Muscle of back (tissue), 11 donors: Measurements from ENCODE around the gene INPP4A. TPM values are rescaled to one million over a fixed set of nuclear protein-coding genes. Genes with fewer than 3 reads are reported as not detected.

ENCODE experiments used
- DNase-seq, 3 donors: peaks; one replicate each; pipeline versions ENCODE4 v3.0.0 to v3.0.0-alpha.2; 2013
- polyA plus RNA-seq, 10 donors: library from polyadenylated mRNA; unstranded; fragments of 120-200 nt; gene quantifications; one replicate each; pipeline ENCODE4 v1.2.1, GENCODE V29; 2013; ENCODE audit not compliant: insufficient read length in 10 of 10

Gene INPP4A
- polyA plus RNA-seq, 10 donors, result 9.9 to 15.7 (median 14.0) TPM

DNA sequence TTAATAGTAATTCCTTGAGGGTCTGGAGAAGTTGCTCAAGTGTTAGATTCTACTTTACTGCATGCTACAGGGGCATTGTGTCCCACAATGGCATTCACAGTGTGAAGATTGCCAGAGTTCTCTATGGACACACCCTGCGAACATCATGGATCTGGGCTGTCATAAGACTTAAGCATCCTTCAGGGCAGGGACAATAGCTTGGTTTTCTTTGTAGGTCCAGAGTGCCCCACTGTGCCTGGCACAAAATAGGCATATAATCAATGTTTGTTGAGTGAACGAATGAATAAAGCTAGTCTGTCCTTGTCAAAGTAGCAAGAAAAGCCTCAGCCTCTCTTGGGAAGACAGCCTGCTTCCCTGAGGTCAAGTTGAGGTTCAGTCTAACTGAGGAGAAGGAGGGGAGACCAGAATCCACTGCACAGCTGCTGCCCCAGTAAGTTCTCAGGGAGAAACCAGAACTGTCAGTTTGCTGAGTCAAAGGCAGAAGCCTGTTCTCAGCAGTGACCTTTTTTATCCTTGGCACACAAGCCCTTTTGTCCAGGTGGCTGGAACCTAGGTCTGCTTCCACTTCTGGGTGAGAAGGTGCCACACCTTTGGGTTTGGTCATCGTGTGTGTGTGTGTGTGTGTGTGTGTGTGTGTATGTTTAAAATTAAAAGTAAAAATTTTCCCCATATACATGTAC is 15.0 kb downstream of the INPP4A start:
- no peak for DNase-seq

DNA sequence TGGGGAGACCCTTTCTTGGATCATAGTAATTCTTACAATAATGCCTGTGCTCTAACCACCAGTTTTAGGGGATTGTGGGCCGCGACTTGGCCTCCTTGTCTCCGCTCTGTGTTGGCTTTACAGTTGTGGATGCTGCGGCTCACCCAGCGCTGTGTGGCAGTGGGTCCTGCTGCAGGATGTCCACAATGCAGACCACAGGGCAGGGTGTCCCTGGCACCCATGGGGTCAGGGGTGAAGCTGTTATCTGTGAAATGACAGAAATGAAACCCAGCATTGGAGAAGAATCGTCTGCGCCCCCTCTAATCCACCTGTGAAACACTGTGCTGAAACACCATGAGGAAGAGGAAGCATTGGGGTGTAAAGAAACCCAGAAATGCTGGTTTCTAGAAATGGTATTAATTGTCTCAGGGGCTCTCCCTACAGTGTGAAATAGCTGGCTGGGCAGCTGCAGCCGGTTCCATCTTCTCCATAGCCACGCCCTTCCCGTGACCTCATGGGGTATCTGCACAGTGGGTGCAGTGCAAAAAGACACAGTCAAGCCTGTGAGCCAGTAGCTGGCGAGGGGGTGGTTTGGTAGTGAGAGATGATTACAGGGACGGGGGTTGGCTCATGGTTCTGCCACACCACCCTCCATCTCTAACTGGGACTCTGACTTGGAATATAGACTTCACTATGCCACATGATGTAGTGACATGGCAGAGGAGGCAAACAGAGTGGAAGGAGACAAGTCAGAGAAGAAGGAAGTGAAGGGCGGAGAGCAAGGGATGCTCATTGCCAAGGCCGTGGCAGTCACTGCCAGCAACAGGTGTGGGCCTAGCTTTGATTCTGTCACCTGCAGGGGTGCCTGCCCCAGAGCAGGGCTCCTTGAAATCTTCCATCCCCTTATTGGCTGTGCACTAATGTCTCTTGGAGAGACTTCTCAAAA is 16.2 kb downstream of the INPP4A start:
- DNase-seq, result no peak

DNA sequence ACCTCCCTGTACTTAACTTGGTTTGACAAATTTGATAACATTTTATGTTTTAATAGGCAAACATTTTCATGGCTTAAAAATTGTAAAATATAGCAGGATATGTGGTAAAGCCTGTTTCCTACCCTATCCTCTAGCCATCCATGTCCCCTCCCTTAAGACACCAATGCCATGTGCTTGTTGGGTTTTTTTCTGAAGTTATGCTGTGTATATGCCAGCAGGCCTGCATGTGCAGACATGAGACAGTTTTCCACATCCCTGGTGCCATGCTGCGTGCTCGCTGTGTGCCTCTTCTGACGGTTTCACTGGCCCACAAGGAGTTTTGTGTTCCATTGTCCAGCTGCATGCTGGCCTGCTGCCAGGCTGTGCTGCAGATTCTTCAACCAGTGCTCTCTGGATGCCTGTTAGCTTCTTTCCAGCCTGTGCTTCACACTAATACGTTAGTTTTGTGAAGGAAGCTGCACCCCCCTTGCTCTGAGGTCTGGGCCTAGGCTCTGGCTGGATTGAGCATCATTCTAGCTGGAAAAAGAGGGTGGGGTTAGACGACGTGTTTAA is 16.9 kb downstream of the INPP4A start:
- DNase-seq, result peak in 2 of 3 donors; percentile 34 to 58

DNA sequence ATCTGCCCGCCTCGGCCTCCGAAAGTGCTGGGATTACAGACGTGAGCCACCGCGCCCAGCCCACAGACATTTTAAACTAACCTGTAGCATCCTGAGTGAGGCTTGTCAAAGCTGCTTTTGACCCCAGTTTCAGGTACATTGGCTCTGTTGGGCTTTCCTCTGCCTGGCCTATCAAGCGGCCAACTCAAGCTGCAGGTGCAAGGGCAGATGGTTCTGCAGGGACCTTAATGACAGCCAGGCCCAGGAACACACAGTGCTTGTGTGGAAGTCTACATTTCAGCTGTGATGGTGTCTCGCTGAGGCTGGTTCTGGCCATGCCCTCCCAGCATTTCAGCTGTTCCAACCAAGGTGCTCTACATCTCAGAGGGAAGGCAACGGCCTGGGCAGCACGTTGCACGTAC is 18.4 kb downstream of the INPP4A start:
- no peak for DNase-seq

DNA sequence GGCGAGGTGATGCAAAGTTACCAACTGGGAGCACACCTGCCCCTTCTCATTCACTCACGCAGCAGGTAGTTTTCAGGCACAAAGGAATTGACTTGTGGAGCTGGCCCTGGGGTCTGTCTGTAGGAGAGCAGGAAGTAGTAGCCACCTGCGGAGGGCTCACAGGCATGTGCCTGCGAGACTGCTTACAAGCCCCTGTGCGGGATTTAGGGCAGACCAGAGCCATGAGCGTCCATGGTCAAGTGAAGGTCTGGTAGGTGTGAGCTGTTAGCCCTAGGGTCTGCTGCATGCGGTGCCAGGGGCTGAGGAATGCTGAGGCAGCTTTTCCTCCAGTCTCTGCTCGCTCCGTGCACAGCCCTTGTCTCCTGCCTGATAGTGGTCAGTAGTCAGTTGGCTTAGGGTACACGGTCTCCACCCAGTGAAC is 18.9 kb downstream of the INPP4A start:
- DNase-seq, result no peak

DNA sequence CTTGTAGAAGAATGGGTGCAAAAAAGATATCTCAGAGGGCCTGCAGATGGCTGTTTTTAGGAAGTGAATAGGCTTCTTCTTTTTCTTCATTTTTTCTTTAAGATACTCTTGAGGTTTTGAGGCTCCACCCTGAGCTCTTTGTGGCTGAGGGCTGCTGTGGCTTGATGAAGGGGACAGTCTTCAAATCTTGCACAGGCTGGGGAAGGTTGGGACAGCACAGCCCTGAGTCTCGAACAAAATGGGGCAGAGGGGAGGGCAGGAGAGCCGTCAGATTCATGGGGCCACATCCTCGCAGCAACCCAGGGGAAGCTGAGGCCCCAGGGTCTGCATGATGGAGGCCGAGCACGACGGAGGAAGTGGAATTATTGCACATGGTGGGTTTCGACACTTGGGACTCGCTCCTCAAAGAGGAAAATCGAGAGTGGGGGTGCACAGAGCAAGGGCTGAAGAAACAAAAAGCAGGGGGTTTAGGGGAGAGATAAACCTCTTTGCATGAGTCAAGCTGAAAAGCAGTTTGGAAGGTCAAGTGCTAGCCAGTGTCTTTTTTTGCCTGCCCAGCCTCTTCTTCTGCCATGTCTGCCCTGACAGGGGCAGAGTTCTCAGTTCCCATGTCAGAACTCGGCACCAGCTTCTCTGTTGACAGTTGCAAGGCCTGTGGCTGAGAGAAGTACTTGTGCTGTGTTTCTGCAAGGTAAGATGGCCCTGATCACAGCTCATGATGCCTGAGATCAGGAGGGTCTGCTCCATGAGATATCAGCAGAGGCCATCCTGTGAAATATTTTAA is 19.5 kb downstream of the INPP4A start:
- no peak for DNase-seq

DNA sequence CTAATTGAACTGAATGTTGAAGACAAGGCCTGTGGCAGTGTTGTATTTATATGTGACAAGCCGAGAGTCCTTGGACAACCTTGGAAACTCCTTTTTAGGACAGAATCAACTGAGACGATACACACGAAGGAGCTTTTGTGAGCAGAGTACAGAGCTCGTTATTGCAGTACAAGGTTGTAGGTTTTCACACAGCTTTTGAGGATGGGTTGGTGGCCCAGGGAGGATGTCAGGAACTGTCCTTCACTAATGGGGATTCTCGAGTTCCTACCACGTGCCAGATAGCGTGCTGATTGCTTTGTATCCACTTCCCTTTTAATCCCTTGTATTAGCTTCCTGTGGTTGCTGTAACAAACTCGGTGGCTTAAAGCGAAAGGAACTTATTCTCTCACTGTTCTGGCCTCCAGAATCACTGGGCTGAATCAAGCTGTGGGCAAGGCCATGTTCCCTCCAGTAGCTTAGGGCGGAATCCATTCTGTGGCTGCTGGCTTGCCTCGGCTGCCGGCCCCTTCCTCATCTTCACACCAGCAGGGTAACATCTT is 20.2 kb downstream of the INPP4A start:
- DNase-seq, result no peak

DNA sequence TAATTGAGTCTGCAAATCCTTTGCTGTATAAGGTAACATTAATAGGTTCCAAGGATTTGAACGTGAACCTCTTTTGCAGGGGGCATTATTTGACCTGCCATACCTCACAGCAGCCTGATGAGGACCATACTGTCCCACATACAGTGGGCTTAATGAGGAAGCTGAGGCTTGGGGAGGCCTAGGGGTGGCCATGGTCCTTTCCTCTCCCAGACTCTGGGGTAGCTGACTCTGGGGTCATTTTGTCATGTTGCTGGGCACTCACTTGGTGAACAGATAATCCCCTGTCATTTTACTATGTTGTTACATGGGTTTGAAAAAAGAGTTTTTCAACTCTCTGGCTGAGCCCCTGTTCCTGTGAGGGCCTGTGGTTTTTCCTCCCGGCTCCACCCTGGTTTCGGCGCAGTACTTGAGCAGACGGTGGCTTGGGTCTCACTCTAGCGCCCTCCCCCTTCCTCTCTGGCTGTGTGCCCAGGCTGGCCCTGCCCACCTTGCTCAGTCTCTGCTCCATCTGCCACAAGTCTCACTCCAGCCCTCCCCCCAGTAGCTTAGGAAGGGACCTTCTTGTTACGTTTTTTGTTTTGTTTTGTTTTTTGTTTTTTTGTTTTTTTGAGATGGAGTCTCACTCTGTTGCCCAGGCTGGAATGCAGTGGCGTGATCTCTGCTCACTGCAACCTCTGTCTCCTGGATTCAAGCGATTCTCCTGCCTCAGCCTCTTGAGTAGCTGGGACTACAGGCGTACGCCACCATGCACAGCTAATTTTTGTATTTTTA is 21.0 kb downstream of the INPP4A start:
- DNase-seq, result peak in 2 of 3 donors; percentile 61 to 70

DNA sequence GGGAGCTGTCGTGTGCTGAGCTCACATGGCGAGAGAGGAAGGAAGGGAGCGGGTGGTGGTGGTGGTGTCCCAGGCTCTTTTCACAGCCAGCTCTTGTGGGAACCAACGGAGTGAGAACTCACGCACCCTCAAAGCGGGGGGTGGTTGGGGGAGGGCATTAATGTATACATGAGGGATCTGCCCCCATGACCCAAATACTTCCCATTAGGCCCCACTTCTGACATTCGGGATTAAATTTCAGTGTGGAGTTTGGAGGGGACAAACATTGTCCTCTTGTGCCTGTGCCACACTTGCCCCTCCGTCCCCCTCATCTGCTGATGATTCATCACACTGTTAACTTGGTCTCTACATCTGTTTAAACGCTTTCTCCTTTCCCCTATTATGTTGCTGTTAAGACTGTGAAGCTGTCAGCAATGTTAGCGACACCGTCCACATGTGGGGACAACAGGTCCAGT is 22.5 kb downstream of the INPP4A start:
- DNase-seq, result no peak

DNA sequence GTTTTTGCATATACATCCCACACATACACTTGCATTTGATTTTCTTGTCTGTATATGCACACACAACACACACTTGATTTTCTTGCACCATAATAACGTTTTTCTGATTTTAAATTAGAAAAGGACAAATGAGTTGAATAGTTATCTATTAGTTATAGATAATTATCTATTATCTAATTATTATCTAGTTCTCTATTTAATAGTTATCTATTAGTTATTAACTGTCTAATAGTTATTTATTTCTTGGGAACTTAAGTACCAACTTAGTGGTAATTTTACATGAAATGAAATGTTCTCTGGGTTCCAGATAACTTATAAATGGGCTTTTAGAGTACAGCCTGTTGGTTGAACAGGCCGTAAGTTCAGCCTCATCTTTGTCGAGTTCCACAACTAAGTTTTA is 23.0 kb downstream of the INPP4A start:
- no peak for DNase-seq

DNA sequence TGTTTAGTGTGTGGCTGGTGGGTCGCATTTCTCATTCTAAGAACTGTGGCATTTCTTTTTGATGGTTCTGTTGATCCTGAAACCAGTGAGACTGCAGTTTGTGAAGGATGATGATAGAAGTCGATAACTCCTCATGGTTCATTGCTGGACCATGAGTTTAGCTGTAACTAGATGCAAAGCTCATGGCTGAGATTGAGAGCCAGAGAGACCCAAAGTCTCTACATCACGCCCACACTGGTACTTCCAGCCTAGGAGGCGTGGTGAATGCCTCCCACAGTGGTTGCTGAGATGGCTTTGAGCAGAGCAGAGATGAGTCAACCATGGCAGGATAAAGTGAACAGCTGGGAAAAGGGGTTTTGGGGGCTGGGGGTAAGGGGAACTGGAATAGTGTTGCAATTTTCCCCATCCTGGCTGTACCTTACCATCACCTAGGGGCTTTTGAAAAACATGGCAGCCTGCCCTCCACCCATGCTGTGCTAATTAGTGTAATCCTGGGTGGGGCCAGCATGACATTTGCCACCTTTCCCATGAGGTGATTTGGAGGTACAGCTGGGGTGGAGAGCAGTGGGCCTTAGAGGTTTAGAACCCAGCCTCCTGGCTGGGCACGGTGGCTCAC is 24.1 kb downstream of the INPP4A start:
- DNase-seq, result no peak

DNA sequence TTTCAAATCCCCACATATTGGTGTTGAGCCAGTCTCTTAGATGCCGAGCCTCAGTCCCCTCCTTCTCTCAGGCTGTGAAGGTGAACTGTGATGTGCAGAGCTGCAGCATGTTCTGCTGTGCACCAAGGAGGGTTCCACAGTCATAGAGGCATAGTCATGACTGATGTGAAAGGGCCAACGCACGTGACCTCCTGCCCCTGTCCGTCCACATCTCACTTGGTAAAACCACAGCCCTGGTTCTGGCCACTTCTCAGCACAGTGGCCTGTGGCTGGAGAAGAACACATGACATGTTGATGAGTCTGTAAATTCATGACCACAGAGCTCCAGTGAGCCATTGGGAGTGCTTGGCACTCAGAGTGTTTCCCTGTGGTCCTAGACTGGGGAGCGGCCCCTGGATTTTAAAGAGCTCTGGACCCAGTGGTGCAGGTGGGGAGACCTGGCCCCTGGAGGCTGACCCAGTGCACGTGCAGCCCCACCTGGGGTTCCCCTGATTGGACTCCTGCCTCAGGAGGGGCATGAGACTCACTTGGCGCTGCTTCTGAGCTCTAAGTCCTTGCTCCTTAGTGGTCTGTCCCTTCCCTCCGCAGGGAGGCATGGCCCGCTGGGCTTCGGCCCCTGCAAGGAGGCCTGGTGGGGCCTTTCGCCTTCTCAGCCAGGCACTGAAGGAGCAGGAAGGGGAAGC is 25.3 kb downstream of the INPP4A start:
- DNase-seq, result no peak

DNA sequence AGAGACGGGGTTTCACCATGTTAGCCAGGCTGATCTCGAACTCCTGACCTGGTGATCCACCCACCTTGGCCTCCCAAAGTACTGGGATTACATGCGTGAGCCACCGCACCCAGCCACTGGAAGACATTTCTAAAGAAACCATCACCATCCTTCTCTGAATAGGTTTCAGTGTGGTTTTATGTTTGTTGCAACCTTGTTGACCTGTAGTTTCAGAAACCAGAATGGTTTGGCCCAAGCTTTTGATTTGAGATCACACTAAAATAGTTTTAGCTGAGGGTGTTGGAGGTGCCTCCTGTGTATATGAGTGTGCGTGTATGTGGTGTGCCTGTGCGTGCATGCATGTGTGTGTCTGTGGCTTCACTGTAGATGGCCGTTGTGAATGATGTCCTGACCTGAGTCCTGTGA is 26.2 kb downstream of the INPP4A start:
- no peak for DNase-seq

DNA sequence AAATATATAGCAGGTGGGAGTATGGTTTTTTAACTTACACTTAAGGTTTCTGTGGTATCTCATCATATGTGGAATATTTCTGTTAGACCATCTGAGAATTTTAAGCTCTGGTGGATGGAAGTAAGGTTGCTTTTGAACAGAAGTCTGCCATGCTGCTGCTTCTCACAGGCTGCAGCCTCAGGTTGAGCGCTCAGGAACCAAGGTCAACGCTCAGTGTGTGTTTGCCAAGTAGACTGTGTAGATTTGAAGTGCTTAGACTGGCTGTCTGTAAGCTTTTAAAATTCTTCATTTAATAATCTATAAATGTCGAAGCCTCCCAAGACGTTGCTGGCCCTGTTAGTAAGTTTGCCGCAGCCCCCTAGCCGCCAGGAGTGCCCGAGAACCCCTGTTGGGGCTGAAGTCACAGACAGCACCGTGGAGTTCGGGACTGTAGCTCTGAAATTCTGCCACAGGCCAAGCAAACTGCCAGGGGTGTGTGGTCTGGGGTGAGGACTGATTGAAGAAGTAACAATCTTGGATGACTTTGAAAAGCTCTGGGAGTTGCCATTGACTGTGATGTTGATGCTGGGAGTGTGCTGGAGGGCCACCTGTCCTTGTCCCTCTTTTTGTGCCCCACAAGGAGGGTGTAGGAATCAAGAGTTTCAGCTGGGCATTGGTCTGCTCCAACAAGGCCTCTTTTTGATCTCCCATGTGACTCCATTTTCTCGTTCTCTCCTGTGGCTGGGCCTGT is 26.9 kb downstream of the INPP4A start:
- no peak for DNase-seq

DNA sequence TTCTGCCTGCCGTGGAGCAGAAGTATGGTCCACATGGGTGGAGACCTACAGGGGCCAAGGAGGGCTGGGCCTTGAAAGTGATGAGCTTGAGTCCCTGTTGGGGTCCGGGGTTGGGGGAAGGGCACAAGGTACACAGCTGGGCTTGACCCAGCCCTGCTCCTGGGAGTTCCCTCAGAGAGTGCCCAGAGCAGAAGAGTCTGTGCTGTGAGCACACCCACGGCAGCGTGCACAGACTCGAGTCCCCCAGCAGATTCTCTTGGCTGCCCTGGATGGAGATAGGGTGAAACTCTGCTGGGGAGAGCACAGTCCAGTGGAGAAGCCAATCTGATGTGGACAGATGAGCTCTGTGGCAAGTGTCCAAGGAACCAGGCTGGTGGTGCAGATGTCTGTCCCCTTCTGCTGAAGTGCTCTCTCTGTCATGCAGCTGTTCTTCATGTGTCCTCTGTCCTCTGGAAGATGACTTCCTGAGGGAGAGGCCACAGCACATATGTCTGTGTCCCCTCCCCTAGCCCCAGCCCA is 27.5 kb downstream of the INPP4A start:
- DNase-seq, result peak; percentile 39 to 56 (median 43)

DNA sequence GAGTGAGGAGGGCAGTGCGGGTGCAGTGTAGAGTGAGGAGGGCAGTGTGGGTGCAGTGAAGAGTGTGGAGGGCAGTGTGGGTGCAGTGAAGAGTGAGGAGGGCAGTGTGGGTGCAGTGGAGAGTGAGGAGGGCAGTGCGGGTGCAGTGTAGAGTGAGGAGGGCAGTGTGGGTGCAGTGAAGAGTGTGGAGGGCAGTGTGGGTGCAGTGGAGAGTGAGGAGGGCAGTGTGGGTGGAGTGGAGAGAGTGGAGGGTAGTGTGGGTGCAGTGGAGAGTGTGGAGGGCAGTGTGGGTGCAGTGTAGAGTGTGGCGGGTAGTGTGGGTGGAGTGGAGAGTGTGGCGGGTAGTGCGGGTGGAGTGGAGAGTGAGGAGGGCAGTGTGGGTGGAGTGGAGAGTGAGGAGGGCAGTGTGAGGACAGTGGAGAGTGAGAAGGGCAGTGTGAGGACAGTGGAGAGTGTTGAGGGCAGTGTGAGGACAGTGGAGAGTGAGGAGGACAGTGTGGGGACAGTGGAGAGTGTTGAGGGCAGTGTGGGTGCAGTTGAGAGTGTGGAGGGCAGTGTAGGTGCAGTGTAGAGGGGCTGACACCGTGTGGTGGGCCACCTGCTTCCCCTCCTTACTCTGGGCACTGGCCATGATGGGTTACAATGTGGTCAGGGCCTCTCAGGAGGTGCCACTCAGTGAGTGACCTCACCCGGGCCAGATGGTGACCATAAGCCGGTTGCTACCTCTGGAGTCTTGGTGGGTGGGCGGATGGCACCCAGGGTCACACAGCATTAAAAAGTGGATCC is 28.5 kb downstream of the INPP4A start:
- DNase-seq, result no peak

DNA sequence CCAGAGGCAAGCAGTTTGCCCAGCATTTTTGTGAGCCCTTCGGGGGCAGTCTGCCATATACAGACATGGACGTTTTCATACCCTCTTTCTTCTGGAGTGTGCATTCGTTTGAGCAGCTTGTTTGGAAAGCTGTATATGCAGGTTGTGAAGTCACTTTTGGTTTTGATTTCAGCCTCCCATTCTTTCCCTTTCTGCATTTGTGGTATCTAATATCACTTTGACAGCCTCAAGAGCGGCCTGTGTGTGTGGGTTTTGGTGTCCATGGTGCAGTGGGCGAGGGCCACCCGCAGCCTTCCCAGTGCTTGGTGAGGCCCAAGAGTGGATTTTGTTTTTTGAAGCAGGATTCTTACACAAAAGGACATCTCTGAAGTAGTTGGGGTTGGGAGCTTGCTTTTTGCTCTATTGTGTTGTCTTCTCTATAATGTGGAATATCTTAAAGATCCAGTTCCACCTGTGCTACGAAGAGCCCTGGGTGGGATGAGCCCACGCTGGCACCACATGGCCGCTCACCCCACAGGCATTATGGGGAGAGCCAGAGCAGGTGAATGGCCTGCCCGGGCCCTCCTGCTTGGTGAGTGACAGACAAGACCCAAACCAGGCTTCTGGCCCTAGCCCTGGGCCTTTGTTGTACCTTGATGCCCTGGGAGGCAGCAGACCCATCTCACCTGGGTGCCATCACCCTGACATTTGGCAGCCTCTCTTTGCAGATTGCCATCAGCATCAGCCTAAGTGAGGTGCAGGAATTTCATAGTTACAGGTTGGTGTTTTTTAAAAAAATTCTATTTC is 29.5 kb downstream of the INPP4A start:
- DNase-seq, result no peak
